ENCODE results near the gene FXYD5. TPM values are rescaled to one million over a fixed set of nuclear protein-coding genes. Genes with fewer than 3 reads are reported as not detected.

FXYD5 gene
- total and polyA plus RNA-seq, 10 of the 15 experiments (the other 5 are each of a cell fraction or from before 2014, with no cell fraction given), result 30.0 to 159 (median 93.9) TPM

DNA sequence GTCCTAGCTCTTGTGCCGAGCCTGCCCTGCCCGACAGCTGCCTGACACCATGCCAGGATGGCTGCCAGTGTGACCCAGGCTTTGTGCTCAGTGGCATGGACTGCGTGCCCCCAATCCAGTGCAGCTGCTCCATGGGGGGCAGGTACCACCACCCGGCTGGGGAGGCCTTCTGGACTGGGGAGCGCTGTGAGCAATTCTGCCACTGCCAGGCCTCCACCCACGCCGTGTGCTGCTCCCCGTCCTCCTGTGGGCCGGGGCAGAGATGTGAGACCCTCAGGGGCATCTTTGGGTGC lies 48.3 kb upstream of the FXYD5 start:
- intact Hi-C loops (cut with micrococcal nuclease; ENCODE audit: unreplicated experiment), result no loop called here
- no peak overlapping the region for H3K4me2 ChIP-seq (ENCODE audit: control insufficient read depth, insufficient read depth)
- TF ChIP-seq SMARCA5 (IDR thresholded peaks at IDR 0.05) (no peak), SMAD5 (IDR thresholded peaks at IDR 0.05; ENCODE audit: low read depth) (no peak), KDM1A (IDR thresholded peaks at IDR 0.05; ENCODE audit: borderline replicate concordance) (no peak), RCOR1 (conservative IDR thresholded peaks at IDR 0.05; ENCODE audit: low read depth, low read length) (no peak), POLR2AphosphoS2 (IDR thresholded peaks at IDR 0.05; ENCODE audit: low read depth, low read length) (no peak), NRF1 (conservative IDR thresholded peaks at IDR 0.05; ENCODE audit: low read depth, low read length) (no peak), NR2F1 (conservative IDR thresholded peaks at IDR 0.05) (no peak), SMAD1 (IDR thresholded peaks at IDR 0.05; ENCODE audit: low read depth, partially characterized antibody) (no peak), ZNF24 (IDR thresholded peaks at IDR 0.05) (no peak)
- TF ChIP-seq, protein P1, sequence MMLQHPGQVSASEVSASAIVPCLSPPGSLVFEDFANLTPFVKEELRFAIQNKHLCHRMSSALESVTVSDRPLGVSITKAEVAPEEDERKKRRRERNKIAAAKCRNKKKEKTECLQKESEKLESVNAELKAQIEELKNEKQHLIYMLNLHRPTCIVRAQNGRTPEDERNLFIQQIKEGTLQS (IDR thresholded peaks at IDR 0.05; ENCODE audit: borderline replicate concordance, extremely low read depth, low read depth, low read length), result no peak
- TF ChIP-seq, protein P2, sequence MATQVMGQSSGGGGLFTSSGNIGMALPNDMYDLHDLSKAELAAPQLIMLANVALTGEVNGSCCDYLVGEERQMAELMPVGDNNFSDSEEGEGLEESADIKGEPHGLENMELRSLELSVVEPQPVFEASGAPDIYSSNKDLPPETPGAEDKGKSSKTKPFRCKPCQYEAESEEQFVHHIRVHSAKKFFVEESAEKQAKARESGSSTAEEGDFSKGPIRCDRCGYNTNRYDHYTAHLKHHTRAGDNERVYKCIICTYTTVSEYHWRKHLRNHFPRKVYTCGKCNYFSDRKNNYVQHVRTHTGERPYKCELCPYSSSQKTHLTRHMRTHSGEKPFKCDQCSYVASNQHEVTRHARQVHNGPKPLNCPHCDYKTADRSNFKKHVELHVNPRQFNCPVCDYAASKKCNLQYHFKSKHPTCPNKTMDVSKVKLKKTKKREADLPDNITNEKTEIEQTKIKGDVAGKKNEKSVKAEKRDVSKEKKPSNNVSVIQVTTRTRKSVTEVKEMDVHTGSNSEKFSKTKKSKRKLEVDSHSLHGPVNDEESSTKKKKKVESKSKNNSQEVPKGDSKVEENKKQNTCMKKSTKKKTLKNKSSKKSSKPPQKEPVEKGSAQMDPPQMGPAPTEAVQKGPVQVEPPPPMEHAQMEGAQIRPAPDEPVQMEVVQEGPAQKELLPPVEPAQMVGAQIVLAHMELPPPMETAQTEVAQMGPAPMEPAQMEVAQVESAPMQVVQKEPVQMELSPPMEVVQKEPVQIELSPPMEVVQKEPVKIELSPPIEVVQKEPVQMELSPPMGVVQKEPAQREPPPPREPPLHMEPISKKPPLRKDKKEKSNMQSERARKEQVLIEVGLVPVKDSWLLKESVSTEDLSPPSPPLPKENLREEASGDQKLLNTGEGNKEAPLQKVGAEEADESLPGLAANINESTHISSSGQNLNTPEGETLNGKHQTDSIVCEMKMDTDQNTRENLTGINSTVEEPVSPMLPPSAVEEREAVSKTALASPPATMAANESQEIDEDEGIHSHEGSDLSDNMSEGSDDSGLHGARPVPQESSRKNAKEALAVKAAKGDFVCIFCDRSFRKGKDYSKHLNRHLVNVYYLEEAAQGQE (IDR thresholded peaks at IDR 0.05; ENCODE audit: low read depth, low read length), result no peak
- TF ChIP-seq, protein P3, sequence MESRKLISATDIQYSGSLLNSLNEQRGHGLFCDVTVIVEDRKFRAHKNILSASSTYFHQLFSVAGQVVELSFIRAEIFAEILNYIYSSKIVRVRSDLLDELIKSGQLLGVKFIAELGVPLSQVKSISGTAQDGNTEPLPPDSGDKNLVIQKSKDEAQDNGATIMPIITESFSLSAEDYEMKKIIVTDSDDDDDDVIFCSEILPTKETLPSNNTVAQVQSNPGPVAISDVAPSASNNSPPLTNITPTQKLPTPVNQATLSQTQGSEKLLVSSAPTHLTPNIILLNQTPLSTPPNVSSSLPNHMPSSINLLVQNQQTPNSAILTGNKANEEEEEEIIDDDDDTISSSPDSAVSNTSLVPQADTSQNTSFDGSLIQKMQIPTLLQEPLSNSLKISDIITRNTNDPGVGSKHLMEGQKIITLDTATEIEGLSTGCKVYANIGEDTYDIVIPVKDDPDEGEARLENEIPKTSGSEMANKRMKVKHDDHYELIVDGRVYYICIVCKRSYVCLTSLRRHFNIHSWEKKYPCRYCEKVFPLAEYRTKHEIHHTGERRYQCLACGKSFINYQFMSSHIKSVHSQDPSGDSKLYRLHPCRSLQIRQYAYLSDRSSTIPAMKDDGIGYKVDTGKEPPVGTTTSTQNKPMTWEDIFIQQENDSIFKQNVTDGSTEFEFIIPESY (IDR thresholded peaks at IDR 0.05), result no peak
- TF ChIP-seq, protein P4, sequence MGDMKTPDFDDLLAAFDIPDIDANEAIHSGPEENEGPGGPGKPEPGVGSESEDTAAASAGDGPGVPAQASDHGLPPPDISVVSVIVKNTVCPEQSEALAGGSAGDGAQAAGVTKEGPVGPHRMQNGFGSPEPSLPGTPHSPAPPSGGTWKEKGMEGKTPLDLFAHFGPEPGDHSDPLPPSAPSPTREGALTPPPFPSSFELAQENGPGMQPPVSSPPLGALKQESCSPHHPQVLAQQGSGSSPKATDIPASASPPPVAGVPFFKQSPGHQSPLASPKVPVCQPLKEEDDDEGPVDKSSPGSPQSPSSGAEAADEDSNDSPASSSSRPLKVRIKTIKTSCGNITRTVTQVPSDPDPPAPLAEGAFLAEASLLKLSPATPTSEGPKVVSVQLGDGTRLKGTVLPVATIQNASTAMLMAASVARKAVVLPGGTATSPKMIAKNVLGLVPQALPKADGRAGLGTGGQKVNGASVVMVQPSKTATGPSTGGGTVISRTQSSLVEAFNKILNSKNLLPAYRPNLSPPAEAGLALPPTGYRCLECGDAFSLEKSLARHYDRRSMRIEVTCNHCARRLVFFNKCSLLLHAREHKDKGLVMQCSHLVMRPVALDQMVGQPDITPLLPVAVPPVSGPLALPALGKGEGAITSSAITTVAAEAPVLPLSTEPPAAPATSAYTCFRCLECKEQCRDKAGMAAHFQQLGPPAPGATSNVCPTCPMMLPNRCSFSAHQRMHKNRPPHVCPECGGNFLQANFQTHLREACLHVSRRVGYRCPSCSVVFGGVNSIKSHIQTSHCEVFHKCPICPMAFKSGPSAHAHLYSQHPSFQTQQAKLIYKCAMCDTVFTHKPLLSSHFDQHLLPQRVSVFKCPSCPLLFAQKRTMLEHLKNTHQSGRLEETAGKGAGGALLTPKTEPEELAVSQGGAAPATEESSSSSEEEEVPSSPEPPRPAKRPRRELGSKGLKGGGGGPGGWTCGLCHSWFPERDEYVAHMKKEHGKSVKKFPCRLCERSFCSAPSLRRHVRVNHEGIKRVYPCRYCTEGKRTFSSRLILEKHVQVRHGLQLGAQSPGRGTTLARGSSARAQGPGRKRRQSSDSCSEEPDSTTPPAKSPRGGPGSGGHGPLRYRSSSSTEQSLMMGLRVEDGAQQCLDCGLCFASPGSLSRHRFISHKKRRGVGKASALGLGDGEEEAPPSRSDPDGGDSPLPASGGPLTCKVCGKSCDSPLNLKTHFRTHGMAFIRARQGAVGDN (IDR thresholded peaks at IDR 0.05), result no peak

More for the DNA sequence above, 48.3 kb upstream of the FXYD5 start:
- Histone ChIP-seq H3K36me3 (ENCODE audit: control insufficient read depth in 2 of 2, insufficient read depth in 2 of 2, low read length in 1 of 2) (no peaks in the 10 kb centered on the region), H2AFZ (ENCODE audit: control insufficient read depth, low read depth, low read length) (no peak overlapping the region), H3K27ac (ENCODE audit: control insufficient read depth, insufficient read depth) (no peak overlapping the region), H3K4me1 (ENCODE audit: control insufficient read depth, insufficient read depth, low read length) (no peaks in the 10 kb centered on the region), H4K20me1 (ENCODE audit: control insufficient read depth, insufficient read depth) (no peaks in the 10 kb centered on the region), H3K79me2 (ENCODE audit: control insufficient read depth, insufficient read depth, low read length) (no peaks in the 10 kb centered on the region), H3K27me3 (replicated peaks in 1 of 2; ENCODE audit: control insufficient read depth in 2 of 2, insufficient read depth in 2 of 2, low read length in 1 of 2) (peaks cover 0 to 2% of the 10 kb centered on the region in 2 experiments; a peak in 1 of 4 replicates), H3K4me3 (no peak overlapping the region), H3K9me3 (replicated peaks; ENCODE audit: control insufficient read depth, insufficient read depth, low read length) (no peaks in the 10 kb centered on the region; the same call in 2 of the 3 replicates), H3K9ac (ENCODE audit: control insufficient read depth, insufficient read depth, low read length) (no peak overlapping the region)
- BruUV-seq (replicated peaks), result no TSS peak
- WGBS (ENCODE audit: insufficient coverage, insufficient replicate concordance, low lambda C conversion rate, missing lambda C conversion rate), result 86% methylated on average over 7 of the region's 9 CpGs
- ATAC-seq, result no peak
- RAD21 ChIA-PET (ENCODE audit: unreplicated experiment), result no interaction called here
- FAIRE-seq, result no peak
- POLR2A ChIA-PET, result no interaction called here
- SMC1A ChIA-PET (ENCODE audit: uncharacterized antibody, unreplicated experiment), result interaction anchor here (1.2 kb wide), 1 partner anchor 29 kb away, joined by 3 read pairs; no protein-coding TSS in a partner anchor
- no peak for DNase-seq (ENCODE audit: low read depth, low spot score)
- CTCF ChIA-PET, result interaction anchor here (0.8 kb wide), 1 partner anchor 35 kb away, joined by 3 read pairs; no protein-coding TSS in a partner anchor
- in situ Hi-C loops (cut with MboI), result no loop called here

Data from GM12878 (cell line).